Measurements from ENCODE around the gene LAMTOR3. TPM values are rescaled to one million over a fixed set of nuclear protein-coding genes. Genes with fewer than 3 reads are reported as not detected.

LAMTOR3 gene
- total and polyA plus RNA-seq, 9 of the 15 experiments (the other 6 are each of a cell fraction or from before 2014, with no cell fraction given): 17.9 to 146 (median 59.4) TPM

GRCh38 chr4:99894161-99894997 lies at the start of gene LAMTOR3 (continued):
- no peak for TF ChIP-seq ZNF764 (CRISPR knock-in tag; IDR thresholded peaks at IDR 0.05; ENCODE audit: low read depth)
- TF ChIP-seq, protein P1, sequence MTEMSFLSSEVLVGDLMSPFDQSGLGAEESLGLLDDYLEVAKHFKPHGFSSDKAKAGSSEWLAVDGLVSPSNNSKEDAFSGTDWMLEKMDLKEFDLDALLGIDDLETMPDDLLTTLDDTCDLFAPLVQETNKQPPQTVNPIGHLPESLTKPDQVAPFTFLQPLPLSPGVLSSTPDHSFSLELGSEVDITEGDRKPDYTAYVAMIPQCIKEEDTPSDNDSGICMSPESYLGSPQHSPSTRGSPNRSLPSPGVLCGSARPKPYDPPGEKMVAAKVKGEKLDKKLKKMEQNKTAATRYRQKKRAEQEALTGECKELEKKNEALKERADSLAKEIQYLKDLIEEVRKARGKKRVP (CRISPR knock-in tag; IDR thresholded peaks at IDR 0.05): no peak
- TF ChIP-seq, protein P2, sequence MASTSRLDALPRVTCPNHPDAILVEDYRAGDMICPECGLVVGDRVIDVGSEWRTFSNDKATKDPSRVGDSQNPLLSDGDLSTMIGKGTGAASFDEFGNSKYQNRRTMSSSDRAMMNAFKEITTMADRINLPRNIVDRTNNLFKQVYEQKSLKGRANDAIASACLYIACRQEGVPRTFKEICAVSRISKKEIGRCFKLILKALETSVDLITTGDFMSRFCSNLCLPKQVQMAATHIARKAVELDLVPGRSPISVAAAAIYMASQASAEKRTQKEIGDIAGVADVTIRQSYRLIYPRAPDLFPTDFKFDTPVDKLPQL (IDR thresholded peaks at IDR 0.05; ENCODE audit: extremely low read depth, insufficient read length): no peak
- TF ChIP-seq ZNF253 (CRISPR knock-in tag; conservative IDR thresholded peaks at IDR 0.05): no peak
- TF ChIP-seq YBX1 (IDR thresholded peaks at IDR 0.05): no peak
- no peak for TF ChIP-seq CTCFL (IDR thresholded peaks at IDR 0.05; ENCODE audit: borderline replicate concordance, insufficient read depth, low read depth, low read length, poor library complexity, severe bottlenecking)
- no peak for TF ChIP-seq PHB (CRISPR knock-in tag; IDR thresholded peaks at IDR 0.05)
- no peak; a peak in 1 of 4 replicates for TF ChIP-seq TBL1XR1 (IDR thresholded peaks at IDR 0.05; ENCODE audit: low read length in 2 of 2)
- TF ChIP-seq, protein P3, sequence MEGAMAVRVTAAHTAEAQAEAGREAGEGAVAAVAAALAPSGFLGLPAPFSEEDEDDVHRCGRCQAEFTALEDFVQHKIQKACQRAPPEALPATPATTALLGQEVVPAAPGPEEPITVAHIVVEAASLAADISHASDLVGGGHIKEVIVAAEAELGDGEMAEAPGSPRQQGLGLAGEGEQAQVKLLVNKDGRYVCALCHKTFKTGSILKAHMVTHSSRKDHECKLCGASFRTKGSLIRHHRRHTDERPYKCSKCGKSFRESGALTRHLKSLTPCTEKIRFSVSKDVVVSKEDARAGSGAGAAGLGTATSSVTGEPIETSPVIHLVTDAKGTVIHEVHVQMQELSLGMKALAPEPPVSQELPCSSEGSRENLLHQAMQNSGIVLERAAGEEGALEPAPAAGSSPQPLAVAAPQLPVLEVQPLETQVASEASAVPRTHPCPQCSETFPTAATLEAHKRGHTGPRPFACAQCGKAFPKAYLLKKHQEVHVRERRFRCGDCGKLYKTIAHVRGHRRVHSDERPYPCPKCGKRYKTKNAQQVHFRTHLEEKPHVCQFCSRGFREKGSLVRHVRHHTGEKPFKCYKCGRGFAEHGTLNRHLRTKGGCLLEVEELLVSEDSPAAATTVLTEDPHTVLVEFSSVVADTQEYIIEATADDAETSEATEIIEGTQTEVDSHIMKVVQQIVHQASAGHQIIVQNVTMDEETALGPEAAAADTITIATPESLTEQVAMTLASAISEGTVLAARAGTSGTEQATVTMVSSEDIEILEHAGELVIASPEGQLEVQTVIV (CRISPR knock-in tag; IDR thresholded peaks at IDR 0.05; ENCODE audit: borderline replicate concordance): no peak
- TF ChIP-seq ZNF384 (IDR thresholded peaks at IDR 0.05; ENCODE audit: low read depth, low read length): no peak
- no peak for TF ChIP-seq CHD1 (IDR thresholded peaks at IDR 0.05; ENCODE audit: low read length)
- no peak for TF ChIP-seq NCOA2 (IDR thresholded peaks at IDR 0.05; ENCODE audit: partially characterized antibody in 2 of 2)
- TF ChIP-seq CBFA2T3 (IDR thresholded peaks at IDR 0.05): no peak
- TF ChIP-seq ZNF263 (CRISPR knock-in tag; IDR thresholded peaks at IDR 0.05; ENCODE audit: borderline replicate concordance): no peak; the same call in 1 of the 2 replicates
- no peak for TF ChIP-seq FOXP1 (CRISPR knock-in tag; IDR thresholded peaks at IDR 0.05)
- no peak for TF ChIP-seq GATAD2B (IDR thresholded peaks at IDR 0.05; ENCODE audit: borderline replicate concordance)
- 0 out of 2 replicates have a peak, but pooled peaks have one; percentile 21 for TF ChIP-seq MYNN (IDR thresholded peaks at IDR 0.05)
- no peak for TF ChIP-seq MYNN (CRISPR knock-in tag; IDR thresholded peaks at IDR 0.05)
- TF ChIP-seq ATF6 (CRISPR knock-in tag; IDR thresholded peaks at IDR 0.05): no peak
- TF ChIP-seq TCF7L2 (IDR thresholded peaks at IDR 0.05; ENCODE audit: low read depth, low read length): no peak
